NCI-H446 (cell line): ENCODE measurements around the gene KRTAP5-3.
A peak's percentile ranks its signal among the peaks of the same experiment; 100 is the strongest.
"Not testable (repeated sequence)": the region's sequence is repeated elsewhere in the genome, so short reads cannot be mapped to it uniquely, and the experiment has no call there.

ENCODE experiments used
- DNase-seq, 2 experiments: peaks; one replicate each; lab custom pipeline; 2025; lab: John Stamatoyannopoulos, UW

Gene KRTAP5-3

GRCh38 chr11:1608363-1608762 lies at the start of gene KRTAP5-3:
Gene KRTAP5-3 (minus strand): TSS chr11:1608463. CDS start chr11:1608385, 78 bp downstream.
- DNase-seq, result no peak

GRCh38 chr11:1656670-1657069 lies 48.4 kb upstream of the KRTAP5-3 start:
- no peak for DNase-seq

GRCh38 chr11:1656061-1656441 lies 47.8 kb upstream of the KRTAP5-3 start:
- DNase-seq, result no peak

- no peak for DNase-seq
Observed at GRCh38 chr11:1655168-1656060, 47.2 kb upstream of the KRTAP5-3 start.

GRCh38 chr11:1654388-1655167 lies 46.3 kb upstream of the KRTAP5-3 start:
- no peak for DNase-seq

- no peak for DNase-seq
Observed at GRCh38 chr11:1653541-1654387, 45.5 kb upstream of the KRTAP5-3 start.

GRCh38 chr11:1652771-1653540 lies 44.7 kb upstream of the KRTAP5-3 start:
- DNase-seq, result peak in 1 of 2 experiments; percentile 62

GRCh38 chr11:1652442-1652770 lies 44.1 kb upstream of the KRTAP5-3 start:
- no peak for DNase-seq

GRCh38 chr11:1652026-1652425 lies 43.8 kb upstream of the KRTAP5-3 start:
- no peak for DNase-seq

- no peak for DNase-seq
Observed at GRCh38 chr11:1651411-1651980, 43.2 kb upstream of the KRTAP5-3 start.

- no peak for DNase-seq
Observed at GRCh38 chr11:1650918-1651262, 42.6 kb upstream of the KRTAP5-3 start.

GRCh38 chr11:1650034-1650917 lies 42.0 kb upstream of the KRTAP5-3 start:
- no peak for DNase-seq

- DNase-seq, result no peak
Observed at GRCh38 chr11:1648653-1649420, 40.6 kb upstream of the KRTAP5-3 start.

GRCh38 chr11:1647901-1648652 lies 39.8 kb upstream of the KRTAP5-3 start:
- no peak for DNase-seq

GRCh38 chr11:1646540-1646939 lies 38.3 kb upstream of the KRTAP5-3 start:
- DNase-seq, result not testable (repeated sequence)

GRCh38 chr11:1645357-1645821 lies 37.1 kb upstream of the KRTAP5-3 start:
- no peak for DNase-seq

GRCh38 chr11:1644601-1645356 lies 36.5 kb upstream of the KRTAP5-3 start:
- DNase-seq, result no peak
